ENCODE measurements around the gene RASGEF1B. TPM values are rescaled to one million over a fixed set of nuclear protein-coding genes. Genes with fewer than 3 reads are reported as not detected.

The RASGEF1B gene
- total RNA-seq, 1 donor from 2014 or later = 10.2 TPM

DNA sequence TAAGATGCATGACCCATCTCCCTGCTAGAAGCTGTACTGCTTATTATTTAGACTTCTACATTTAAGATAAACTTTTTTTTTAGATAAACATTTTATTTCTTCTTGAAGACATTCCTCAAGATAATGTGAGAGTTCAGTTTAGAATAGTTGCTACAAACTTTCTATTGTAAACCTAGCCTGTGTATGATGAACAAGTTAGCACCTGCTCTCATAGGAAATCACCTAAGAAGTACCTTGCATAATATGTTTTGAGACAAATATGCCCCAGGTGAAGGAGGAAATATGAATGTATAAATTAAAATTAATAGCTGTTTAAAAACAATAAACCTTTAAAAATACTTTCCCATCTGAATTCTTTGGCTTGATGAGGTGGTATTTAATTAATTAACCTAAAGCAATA is 35.6 kb downstream of the RASGEF1B start:
- TF ChIP-seq CTCF (IDR thresholded peaks at IDR 0.05; ENCODE audit: unreplicated experiment) = no peak
- DNase-seq (ENCODE audit: low spot score, unreplicated experiment) = no peak
- Mint-ChIP-seq H3K4me1 (ENCODE audit: low read depth) (no peaks in the 10 kb centered on the region), H3K27ac (no peak overlapping the region), H3K36me3 (ENCODE audit: insufficient read depth) (peaks cover 22% of the 10 kb centered on the region), H3K9me3 (ENCODE audit: low read depth) (no peaks in the 10 kb centered on the region), H3K4me3 (ENCODE audit: low read depth) (no peak overlapping the region), H3K27me3 (no peaks in the 10 kb centered on the region)

- H3K4me3 Mint-ChIP-seq (ENCODE audit: low read depth) = no peak overlapping the region
- H3K27ac Mint-ChIP-seq = no peak overlapping the region
- peaks cover 22% of the 10 kb centered on the region for H3K36me3 Mint-ChIP-seq (ENCODE audit: insufficient read depth)
These were observed 38.9 kb downstream of the RASGEF1B start for GRCh38 chr4:81432825-81433224.

DNA sequence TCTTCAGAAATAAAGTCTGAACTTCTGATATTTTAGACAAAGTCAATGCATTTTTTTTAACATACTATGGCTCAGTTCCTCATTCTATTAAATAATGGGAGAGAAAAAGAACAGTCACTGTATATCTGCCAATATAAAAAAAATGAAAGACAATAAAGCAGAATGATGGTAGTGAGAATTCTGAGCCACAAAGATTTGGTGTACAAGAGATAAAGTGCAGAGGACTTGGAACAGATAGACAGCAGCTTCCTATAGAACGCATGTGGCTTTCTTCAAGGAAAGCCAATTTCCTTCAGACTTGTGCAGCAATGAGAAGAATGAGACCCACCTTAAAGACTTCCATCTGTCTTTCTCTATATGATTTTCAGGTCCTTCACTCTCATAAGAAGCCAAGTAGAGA is 39.7 kb downstream of the RASGEF1B start:
- TF ChIP-seq CTCF (IDR thresholded peaks at IDR 0.05; ENCODE audit: unreplicated experiment) = no peak
- Mint-ChIP-seq H3K36me3 (ENCODE audit: insufficient read depth) (peaks cover 24% of the 10 kb centered on the region), H3K27me3 (no peaks in the 10 kb centered on the region), H3K4me1 (ENCODE audit: low read depth) (no peaks in the 10 kb centered on the region), H3K4me3 (ENCODE audit: low read depth) (no peak overlapping the region), H3K27ac (no peak overlapping the region), H3K9me3 (ENCODE audit: low read depth) (no peaks in the 10 kb centered on the region)
- no peak for DNase-seq (ENCODE audit: low spot score, unreplicated experiment)

More at GRCh38 chr4:81432825-81433224, 38.9 kb downstream of the RASGEF1B start:
- Mint-ChIP-seq H3K9me3 (ENCODE audit: low read depth) (no peaks in the 10 kb centered on the region), H3K4me1 (ENCODE audit: low read depth) (no peaks in the 10 kb centered on the region), H3K27me3 (no peaks in the 10 kb centered on the region)
- DNase-seq (ENCODE audit: low spot score, unreplicated experiment) = no peak
- TF ChIP-seq CTCF (IDR thresholded peaks at IDR 0.05; ENCODE audit: unreplicated experiment) = no peak

DNA sequence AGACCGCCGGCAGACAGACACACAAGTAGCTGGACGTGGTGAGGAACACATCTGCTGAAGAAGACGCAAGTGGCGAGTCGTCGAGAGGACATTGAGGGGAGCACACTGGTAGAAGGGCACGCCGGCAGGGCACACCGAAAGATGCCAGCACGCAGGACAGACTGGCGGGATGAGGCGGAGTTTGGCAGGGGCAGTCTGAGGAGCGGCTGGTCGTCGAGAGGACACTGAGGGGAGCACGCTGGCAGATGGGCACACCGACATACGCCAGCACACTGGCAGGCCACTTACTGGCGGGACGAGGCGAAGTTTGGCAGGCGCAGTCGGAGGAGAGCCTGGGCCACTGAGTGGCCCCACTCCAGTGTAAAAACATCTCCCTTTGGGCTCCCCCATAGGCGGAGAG is 42.1 kb downstream of the RASGEF1B start:
- TF ChIP-seq CTCF (IDR thresholded peaks at IDR 0.05; ENCODE audit: unreplicated experiment) = no peak

GRCh38 chr4:81429031-81429430 is 42.7 kb downstream of the RASGEF1B start:
- Mint-ChIP-seq H3K27ac (no peak overlapping the region), H3K4me3 (ENCODE audit: low read depth) (no peak overlapping the region), H3K4me1 (ENCODE audit: low read depth) (no peaks in the 10 kb centered on the region), H3K27me3 (no peaks in the 10 kb centered on the region), H3K9me3 (ENCODE audit: low read depth) (no peaks in the 10 kb centered on the region), H3K36me3 (ENCODE audit: insufficient read depth) (peaks cover 21% of the 10 kb centered on the region)
- no peak for TF ChIP-seq CTCF (IDR thresholded peaks at IDR 0.05; ENCODE audit: unreplicated experiment)
- no peak for DNase-seq (ENCODE audit: low spot score, unreplicated experiment)

More for the DNA sequence above, 42.1 kb downstream of the RASGEF1B start:
- Mint-ChIP-seq H3K4me3 (ENCODE audit: low read depth) (no peak overlapping the region), H3K4me1 (ENCODE audit: low read depth) (no peaks in the 10 kb centered on the region), H3K36me3 (ENCODE audit: insufficient read depth) (peaks cover 24% of the 10 kb centered on the region), H3K9me3 (ENCODE audit: low read depth) (no peaks in the 10 kb centered on the region), H3K27me3 (no peaks in the 10 kb centered on the region), H3K27ac (no peak overlapping the region)
- DNase-seq (ENCODE audit: low spot score, unreplicated experiment) = no peak
